Fibroblast of upper back skin (primary cell): Measurements from ENCODE around the gene TGIF1.
A peak's percentile ranks its signal among the peaks of the same experiment; 100 is the strongest.
"Not testable (repeated sequence)": the region's sequence is repeated elsewhere in the genome, so short reads cannot be mapped to it uniquely, and the experiment has no call there.

Experiments
- DNase-seq: peaks from one replicate; pipeline ENCODE4 v3.0.0-alpha.2; 2013

The TGIF1 gene

DNA sequence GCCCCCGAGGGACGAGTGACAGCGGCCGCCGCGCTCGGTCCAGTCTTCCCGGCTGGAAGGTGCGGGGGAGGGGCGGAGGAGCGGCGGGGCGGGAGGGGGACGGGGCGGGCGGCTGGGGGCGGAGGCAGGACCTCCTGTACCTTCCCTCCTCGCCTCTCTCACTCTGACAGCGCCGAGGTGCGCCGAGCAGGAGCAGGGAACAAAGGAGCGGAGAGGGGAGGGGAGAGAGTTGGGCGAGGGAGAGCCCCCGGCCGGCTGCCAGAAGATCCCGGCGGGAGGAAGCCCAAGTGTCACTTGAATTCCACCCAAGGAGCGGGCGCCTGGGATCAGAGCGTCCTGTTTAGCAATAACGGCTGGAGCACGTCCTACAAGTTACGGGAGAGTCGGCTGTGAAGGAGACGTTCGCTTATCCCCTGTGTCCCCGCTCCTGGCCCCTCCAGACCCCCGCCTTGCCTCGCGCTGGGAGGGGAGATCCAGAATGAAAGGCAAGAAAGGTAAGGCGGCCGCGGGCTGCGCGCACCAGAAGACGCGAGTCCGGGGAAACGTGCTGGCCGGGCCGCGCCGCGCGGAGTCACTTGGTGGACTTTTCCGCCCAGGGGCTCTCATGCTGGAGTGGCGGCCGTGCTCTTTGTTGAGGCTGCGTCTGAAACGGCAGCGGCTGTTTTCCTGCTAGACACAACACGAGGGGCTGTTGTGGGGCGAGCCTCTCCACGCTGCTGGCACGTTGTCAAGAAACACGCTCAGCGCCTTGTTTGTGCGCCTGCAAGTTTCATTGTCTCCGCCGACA, at the start of gene TGIF1:
Gene TGIF1 (plus strand): TSS at position 161 of the 787 bp plus-strand sequence. CDS start 318 bp downstream, at position 479.
- peak; percentile 84 for DNase-seq

DNA sequence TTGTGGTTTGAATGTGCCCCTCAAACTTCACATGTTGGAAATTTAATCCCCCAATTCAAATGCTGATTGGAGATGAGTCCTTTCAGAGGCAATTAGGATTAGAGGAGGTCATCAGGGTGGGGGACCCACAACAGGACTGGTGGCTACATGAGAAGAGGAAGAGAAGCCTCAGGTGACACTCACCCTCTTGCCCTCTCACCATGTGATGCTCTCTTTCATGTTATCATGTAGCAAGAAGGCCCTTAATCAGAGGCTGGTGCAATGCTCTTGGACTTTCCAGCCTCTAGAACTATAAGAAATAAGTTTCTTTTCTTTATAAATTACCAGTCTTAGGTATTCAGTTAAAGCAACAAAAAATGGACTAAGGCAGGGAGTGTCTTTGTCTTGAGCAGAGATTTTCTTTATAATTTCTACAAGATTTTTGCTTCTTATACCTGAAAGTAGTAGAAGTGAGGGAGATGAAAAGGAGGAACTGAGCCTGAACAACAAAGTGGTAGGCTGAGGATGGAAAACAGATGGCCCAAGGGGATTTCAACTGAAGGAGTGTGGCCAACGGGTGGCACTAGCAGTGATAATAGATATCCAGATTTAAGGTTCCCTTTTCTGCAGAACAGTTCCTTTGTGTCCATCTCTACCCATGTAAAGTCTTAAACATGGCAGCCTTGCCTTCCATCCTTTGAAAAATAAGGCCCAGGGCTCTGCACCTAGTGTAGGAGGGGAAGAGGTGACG, 49.2 kb upstream of the TGIF1 start:
- no peak for DNase-seq

DNA sequence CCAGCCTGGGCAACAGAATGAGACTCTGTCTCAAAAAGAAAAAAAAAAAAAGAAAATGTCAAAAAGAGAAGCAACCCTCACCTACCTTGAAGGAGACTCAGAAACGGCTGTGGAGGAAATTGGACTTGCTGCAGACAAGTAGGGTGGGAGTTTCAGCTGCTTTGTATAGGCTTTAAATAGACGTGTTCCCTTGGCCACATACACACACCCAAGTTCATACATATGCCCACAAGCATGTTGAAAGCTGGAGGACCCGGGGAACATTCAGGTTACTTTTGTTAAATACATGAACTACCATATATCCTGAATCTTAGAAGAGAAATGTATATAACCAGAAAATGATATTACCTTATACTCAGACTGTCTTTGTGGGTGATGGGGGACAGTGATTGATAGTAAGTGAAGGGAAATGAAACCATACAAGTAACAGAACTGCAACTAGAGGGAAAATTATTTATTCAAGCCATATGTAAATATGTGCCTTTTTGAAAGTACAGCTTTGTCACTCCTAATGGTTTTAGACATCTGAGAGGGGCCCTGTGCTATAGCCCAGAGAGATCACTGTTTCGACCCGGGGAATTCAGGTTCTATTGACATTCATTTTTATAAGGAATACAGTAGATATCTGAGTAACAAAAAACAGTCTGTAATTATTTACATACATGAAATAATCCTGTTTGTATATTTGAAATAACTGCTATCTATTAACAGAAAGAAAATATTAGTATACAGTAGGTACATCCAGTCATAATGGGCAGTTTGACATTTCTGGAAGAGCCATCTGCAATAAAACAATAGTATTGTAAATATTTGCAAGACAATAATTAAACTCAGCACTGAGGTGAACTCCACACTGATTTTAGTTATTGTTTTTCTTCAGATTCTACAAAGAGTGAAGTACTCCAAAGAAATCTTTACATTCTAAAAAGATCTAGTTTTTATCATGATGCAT, 48.0 kb upstream of the TGIF1 start:
- no peak for DNase-seq

DNA sequence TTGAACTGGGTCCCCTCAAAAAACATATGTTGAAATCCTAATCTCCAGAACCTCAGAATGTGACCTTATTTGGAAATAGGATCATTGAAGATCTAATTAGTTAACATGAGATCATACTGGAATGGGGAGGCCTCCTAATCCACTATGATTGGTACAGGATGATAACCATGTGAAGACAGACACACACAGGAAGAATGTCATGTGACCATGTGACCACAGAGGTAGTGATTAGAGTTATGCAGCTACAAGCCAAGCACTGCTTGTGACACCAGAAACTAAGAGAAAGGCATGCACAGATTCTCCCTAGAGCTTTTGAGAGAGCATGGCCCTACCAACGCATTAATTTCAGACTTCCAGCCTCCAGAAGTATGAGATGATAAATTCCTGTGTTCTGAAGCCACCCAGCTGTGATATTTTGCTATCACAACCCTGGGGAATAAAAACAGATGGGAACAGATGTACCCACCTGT, 47.0 kb upstream of the TGIF1 start:
- peak; percentile 59 for DNase-seq

DNA sequence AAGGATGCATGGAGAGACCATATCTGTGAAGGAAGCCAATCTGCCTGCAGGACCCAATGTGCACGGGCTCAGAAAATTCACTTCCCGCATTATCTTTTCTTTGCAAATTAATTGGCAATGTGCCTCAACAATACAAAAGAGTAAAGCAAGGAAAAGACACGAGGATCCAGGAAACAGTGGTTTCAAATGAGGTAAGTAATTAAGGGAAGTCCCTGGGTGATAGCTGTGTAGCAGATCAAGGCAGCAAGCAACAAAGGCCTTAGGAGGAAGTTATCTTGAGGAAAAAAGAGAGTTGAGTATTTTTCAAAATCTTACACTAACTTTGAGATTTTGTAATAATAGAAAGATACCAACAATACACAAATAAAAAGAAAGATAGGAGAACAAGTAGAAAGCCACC, 44.3 kb upstream of the TGIF1 start:
- DNase-seq, result no peak

DNA sequence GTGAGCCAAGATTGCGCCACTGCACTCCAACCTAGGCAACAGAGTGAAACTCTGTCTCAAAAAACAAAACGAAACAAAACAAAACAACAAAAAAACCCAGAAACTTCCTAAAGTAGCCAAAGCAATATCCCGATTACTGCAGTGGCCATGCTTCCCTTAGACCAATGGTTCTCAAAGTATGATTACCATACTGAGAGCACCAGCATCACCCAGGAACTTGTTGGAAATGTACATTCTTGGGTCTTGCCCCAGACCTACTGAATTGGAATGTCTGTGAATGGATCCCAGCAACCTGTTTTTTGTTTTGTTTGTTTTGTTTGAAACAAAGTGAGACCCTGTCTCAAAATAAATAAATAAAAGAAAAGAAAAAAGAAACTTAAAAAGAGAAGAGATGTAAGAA, 41.9 kb upstream of the TGIF1 start:
- no peak for DNase-seq

DNA sequence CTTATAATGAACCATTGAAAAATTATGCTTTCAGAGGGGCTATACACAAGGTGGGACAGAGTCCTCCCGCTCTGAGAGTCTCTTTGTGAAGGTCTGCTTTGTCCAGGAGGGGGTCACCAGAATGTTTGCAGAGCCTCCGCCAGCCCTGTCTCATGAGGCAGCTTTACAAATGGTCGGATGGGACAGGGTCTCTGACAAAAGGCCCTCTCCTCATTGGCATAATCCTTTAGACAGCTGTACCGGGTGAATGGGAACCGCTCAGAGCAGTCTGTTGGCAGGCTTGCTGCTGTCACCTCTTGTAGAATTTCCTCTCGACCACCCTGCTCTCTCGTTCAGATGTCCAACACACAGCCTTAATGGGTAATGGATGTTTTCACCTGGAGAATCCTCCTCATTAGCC, 40.2 kb upstream of the TGIF1 start:
- no peak for DNase-seq

DNA sequence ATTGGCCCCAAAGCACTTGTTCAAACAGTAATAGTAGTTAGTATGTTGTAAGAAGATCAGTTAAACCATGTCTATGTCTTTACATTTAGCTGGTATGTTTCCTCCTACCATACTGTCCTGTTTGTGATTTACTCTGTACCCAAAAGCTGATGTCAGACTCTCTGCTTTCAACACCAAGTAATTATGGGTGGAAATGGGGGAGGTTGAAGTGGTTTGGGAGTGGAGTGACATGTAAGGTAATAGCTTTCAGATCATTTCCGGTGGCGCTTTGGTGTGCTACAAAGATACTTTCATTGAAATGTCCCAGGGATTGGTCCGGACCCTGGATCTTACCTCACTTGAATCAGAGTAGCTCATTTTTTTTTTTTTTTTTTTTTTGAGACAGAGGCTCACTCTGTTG, 39.7 kb upstream of the TGIF1 start:
- no peak for DNase-seq

DNA sequence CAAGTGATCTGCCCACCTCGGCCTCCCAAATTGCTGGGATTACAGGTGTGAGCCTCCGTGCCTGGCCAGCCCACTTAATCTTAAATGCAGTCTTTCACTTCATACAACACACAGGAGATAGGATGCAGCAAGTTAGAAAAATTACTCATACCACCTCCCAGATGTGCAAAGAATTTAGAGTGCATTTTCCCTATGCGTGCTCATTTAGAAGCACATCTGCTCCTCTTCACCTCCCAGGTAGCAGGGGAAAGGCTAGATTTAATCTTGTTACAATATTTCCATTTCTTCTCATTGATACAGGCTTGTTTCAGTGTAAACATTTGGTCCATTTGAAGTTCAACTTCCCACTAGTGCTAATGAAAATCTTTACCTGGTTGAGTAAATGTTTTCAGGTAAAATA, 39.1 kb upstream of the TGIF1 start:
- not testable (repeated sequence) for DNase-seq

DNA sequence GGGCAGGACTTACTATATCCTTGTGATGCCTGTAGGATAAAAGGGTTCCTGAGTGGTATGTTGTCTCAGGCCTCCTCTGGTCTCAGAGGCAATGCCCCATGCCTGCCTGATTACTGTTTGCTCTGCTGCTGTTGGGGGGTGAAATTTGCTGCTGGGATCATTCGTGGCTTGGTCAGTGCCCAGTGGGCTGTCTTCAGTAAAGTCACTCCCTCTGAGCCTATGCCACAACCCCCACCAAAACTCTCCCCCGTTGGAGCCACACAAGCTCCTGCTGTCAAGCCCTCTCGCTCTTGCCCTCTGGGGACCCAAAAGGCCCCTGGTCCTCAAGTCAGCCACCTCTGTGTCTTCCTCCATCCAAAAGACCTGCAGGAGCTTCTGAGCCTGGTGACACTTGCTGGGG, 38.6 kb upstream of the TGIF1 start:
- no peak for DNase-seq

DNA sequence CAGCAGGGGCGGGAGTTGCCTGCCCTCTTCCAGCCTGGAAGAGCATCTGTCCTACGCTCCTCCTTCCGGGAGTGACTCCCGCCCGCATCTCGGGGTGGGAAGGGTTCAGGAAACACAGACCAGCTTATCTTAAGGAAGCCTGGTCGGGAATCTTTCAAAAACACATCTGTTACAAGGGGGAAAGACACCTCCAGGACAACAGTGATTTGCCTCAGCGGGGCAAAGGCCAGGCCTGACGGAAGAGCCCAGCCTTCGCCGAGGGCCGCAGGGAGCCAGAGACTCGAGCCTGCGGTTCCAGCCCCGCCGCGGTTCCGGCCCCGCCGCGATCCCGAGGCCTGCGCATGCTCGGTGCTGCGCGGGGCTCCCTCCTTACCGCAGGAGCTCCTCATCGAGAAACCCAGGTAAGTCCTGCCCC, 38.1 kb upstream of the TGIF1 start:
- DNase-seq, result no peak

DNA sequence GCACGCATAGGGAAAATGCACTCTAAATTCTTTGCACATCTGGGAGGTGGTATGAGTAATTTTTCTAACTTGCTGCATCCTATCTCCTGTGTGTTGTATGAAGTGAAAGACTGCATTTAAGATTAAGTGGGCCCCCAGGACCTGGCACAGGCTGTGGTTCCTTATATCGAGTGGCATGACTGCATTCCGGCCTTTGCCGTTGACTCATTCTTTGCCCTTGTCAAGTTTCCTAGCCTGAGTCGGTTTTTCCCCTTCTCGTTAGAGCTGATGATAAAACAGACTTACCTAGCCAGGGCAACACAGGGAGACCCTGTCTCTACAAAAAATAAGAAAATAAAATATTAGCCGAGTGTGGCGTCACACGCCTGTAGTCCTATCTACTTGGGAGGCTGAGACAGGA, 37.4 kb upstream of the TGIF1 start:
- DNase-seq, result not testable (repeated sequence)

DNA sequence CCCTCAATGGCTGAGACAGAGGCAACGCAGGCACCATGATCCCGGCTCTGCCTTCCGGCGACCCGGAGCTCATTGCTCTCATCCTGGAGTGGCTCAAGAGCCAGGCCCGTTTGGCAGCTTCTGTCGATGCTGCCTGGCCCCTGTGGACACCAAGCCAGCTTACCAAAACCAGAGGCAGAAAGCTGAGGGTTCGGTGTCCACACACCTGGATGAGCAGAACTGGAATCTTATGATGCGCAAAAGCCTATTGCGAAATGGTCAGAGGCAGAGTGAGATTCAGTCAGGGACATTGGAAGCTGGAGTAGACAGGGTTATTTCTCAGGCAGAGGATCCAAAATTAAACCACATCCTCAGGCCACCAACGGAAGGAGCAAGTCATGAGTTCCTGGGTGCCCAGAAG, 34.9 kb upstream of the TGIF1 start:
- DNase-seq, result no peak

DNA sequence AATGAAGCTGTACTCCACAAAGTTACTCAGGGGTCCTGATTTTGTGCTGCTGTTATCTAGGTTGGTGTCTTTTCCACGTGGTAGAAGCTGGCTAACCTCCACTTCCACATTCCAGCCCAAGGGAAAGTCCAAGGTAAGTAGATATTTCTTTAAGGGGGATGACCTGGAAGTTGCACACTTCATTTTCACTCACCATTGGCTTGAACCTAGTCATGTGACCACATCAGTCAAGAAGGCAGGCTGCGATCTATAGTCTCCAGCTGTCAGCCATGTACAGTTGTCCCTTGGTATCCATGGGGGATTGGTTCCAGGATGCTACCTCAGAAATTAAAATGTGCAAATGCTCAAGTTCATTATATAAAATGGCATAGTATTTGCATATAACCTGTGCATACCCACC, 31.9 kb upstream of the TGIF1 start:
- no peak for DNase-seq

DNA sequence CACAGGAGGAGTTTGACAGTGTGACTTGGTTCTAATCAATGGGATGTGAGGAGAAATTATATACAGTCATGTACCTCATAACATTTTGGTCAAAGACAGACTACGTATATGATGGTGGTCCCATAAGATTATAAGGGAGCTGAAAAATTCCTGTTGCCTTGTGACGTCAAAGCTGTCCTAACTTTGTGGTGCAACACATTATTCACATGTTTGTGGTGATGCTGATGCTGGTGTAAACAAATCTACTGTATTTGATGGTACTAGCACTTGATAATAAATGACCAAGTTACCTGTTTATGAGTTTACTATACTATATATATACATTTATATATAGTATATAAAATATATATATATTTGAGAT, 29.1 kb upstream of the TGIF1 start:
- no peak for DNase-seq

DNA sequence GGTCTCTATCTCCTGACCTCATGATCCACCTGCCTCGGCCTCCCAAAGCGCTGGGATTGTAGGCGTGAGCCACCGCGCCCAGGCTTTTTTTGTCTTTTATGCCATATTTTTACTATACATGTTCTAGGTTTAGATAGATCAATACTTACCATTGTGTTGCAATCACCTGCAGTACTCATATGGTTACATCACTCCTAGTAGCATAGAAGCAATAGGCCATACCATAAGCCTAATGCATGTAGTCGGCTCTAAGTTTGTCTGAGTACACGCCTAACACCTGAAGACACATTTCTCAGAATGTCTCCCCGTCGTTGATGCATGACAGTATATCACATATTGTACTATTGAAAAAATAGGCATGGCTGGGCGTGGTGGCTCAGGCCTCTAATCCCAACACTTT, 27.1 kb upstream of the TGIF1 start:
- no peak for DNase-seq

DNA sequence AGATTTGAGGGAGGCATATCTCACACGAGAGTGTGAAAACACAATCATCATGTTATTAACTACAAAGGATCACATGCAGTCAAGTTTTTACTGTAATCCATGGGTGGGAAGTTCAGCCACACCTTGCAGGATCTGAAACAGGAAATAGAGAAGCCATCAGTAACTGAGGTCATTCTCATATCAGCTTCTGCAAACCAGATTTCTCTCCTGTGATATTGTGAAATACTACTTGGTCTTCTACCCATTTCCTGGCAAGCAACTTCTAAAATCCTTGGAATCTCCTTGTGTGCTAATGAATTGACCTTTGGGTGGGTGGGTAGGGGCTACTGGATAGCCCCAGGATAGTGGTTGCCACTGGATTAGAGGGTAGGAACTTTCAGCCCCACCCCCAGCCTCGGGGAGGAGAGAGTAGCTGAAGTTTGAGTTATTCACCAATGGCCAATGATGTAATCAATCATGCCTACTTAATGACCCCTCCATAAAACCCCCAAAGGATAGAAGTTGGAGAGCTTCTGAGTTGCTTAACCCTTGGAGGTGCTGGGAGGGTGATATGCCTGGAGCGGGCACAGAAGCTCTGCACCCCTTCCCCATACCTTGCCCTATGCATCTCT, 25.6 kb upstream of the TGIF1 start:
- DNase-seq, result no peak

DNA sequence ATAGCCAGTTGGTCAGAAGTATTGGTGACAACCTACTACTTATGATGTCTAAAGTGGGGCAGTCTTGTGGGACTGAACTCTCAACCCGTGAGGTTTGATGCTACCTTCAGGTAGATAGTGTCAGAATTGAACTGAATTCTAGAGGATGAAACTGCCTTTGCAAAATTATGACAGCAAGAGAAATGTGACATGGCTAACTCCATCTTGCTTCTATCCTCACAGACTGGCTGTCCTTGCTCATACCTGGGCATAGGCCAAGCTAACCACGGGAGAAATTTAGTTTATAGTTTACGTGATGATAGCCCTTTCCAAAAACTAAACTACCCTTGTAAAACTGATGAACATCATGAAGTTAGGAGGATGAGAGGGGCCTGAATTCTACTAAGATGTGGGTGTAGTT, 24.9 kb upstream of the TGIF1 start:
- no peak for DNase-seq

DNA sequence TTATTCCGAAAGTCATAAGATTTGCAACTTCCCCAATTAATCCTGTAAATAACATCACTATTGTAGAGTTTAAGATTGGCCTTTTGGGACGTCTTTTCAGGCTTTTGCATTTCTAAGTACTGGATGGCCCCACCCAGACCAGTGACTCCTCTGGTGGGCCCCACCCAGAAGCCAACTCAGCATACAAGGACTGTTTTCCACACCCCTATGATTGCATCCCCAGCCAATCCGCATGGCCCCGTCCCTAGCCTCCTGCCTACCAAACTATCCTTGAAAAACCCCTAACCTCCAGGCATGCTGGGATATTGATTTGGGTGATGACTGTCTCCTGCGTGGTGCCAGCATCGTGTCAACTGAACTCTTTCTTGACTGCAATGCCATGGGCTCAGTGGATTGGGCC, 24.5 kb upstream of the TGIF1 start:
- DNase-seq, result no peak

DNA sequence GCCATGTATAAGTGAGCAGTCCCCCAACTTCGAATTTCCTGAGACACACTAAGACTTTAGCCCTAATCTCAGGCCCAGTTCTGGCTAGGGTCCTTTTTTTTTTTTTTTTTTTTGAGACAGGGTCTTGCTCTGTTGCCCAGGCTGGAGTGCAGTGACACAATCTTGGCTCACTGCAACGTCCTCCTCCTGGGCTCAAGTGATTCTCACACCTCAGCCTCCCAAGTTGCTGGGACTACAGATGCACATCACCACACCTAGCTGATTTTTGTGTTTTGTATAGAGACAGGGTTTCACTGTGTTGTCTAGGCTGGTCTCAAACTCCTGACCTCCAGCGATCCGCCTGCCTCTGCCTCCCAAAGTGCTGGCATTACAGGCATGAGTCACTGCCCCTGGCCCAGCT, 23.9 kb upstream of the TGIF1 start:
- no peak for DNase-seq

DNA sequence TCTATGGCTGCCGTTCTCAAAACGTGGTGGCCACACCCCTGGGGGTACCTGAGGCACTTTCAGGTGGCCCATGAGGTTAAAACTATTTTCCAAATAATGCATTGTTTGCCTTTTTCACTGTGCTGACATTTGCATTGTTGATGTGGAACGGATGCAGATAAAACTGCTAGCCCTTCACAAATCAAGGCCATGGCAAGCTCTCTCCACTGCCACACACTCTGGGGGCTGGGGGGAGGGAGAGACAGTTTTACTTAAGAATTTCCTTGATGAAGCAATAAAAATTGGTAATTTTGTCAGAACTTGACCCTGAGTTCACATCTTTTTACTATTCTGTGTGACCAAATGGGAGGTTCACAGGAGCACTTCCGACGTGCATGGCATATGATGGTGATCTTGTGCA, 22.0 kb upstream of the TGIF1 start:
- no peak for DNase-seq

DNA sequence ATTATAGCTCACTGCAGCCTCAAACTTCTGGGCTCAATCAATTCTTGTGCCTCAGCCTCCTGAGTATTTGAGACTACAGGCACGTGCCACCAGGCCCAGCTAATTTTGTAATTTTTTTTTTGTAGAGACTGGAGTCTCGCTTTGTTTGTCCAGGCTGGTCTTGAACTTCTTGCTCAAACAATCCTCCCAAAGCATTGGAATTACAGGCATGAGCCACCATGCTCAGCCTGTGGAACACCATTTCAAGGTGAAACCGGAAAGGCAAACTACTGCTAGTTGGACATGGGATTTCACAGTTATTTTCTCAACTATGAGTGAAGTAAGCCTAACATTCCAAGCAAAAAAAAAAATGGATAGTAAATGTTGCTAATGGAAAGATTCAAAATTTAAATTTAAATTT, 20.9 kb upstream of the TGIF1 start:
- no peak for DNase-seq

DNA sequence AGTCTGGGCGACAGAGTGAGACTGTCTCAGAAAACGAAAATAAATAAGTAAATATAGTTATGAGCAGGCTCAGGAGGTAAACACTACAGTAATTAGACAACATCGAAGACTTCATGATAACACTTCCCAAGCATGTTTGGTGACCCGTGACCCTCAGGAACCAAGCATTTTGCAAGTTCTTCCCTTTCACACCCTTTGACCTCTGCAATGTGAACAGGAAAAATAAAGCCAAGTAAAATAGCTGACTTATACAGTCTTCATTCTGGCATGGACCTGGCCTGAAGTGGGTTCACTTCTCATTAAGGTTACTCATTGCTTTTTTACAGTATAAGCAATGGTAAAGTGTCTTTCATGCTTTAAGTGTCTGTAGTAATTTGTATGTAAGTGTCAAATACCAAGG, 15.3 kb upstream of the TGIF1 start:
- no peak for DNase-seq
